Measurements from ENCODE around the gene MYO1D.

The MYO1D gene

GRCh38 chr17:32588135-32588534, 288.8 kb downstream of the MYO1D start:
- DNase-seq (ENCODE audit: low read depth in 2 of 3, low spot score in 1 of 3), result no peak

- no peak for DNase-seq (ENCODE audit: low read depth in 2 of 3, low spot score in 1 of 3)
These were observed 290.3 kb downstream of the MYO1D start for GRCh38 chr17:32586666-32587065.

GRCh38 chr17:32584792-32585191, 292.1 kb downstream of the MYO1D start:
- no peak for DNase-seq (ENCODE audit: low read depth in 2 of 3, low spot score in 1 of 3)

- no peak for DNase-seq (ENCODE audit: low read depth in 2 of 3, low spot score in 1 of 3)
These were observed 293.9 kb downstream of the MYO1D start for GRCh38 chr17:32583053-32583452.

GRCh38 chr17:32575852-32576251, 301.1 kb downstream of the MYO1D start:
- DNase-seq (ENCODE audit: low read depth in 2 of 3, low spot score in 1 of 3), result no peak

- no peak for DNase-seq (ENCODE audit: low read depth in 2 of 3, low spot score in 1 of 3)
These were observed 306.9 kb downstream of the MYO1D start for GRCh38 chr17:32570081-32570396.

GRCh38 chr17:32569171-32570080, 307.5 kb downstream of the MYO1D start:
- no peak for DNase-seq (ENCODE audit: low read depth in 2 of 3, low spot score in 1 of 3)

- DNase-seq (ENCODE audit: low read depth in 2 of 3, low spot score in 1 of 3), result no peak
These were observed 308.2 kb downstream of the MYO1D start for GRCh38 chr17:32568705-32569104.

GRCh38 chr17:32567511-32567910, 309.4 kb downstream of the MYO1D start:
- DNase-seq (ENCODE audit: low read depth in 2 of 3, low spot score in 1 of 3), result no peak

GRCh38 chr17:32567086-32567485, 309.8 kb downstream of the MYO1D start:
- DNase-seq (ENCODE audit: low read depth in 2 of 3, low spot score in 1 of 3), result no peak

GRCh38 chr17:32566303-32566702, 310.6 kb downstream of the MYO1D start:
- no peak for DNase-seq (ENCODE audit: low read depth in 2 of 3, low spot score in 1 of 3)

GRCh38 chr17:32565401-32565800, 311.5 kb downstream of the MYO1D start:
- no peak for DNase-seq (ENCODE audit: low read depth in 2 of 3, low spot score in 1 of 3)

- DNase-seq (ENCODE audit: low read depth in 2 of 3, low spot score in 1 of 3), result peak in 2 of 3 donors; percentile 7 to 21
These were observed 312.6 kb downstream of the MYO1D start for GRCh38 chr17:32564325-32564724.

- no peak for DNase-seq (ENCODE audit: low read depth in 2 of 3, low spot score in 1 of 3)
These were observed 313.3 kb downstream of the MYO1D start for GRCh38 chr17:32563583-32563982.

GRCh38 chr17:32558997-32559650, 317.8 kb downstream of the MYO1D start:
- no peak for DNase-seq (ENCODE audit: low read depth in 2 of 3, low spot score in 1 of 3)

GRCh38 chr17:32558326-32558955, 318.5 kb downstream of the MYO1D start:
- no peak for DNase-seq (ENCODE audit: low read depth in 2 of 3, low spot score in 1 of 3)

- no peak for DNase-seq (ENCODE audit: low read depth in 2 of 3, low spot score in 1 of 3)
These were observed 321.2 kb downstream of the MYO1D start for GRCh38 chr17:32555611-32556310.

- DNase-seq (ENCODE audit: low read depth in 2 of 3, low spot score in 1 of 3), result no peak
These were observed 323.8 kb downstream of the MYO1D start for GRCh38 chr17:32553168-32553567.

GRCh38 chr17:32552280-32552679, 324.6 kb downstream of the MYO1D start:
- DNase-seq (ENCODE audit: low read depth in 2 of 3, low spot score in 1 of 3), result no peak

GRCh38 chr17:32551186-32551955, 325.6 kb downstream of the MYO1D start:
- peak in 1 of 3 donors; percentile 15 for DNase-seq (ENCODE audit: low read depth in 2 of 3, low spot score in 1 of 3)

- DNase-seq (ENCODE audit: low read depth in 2 of 3, low spot score in 1 of 3), result no peak
These were observed 327.4 kb downstream of the MYO1D start for GRCh38 chr17:32549559-32549958.

All from stimulated activated CD4-positive, alpha-beta T cell treated with anti-CD3 and anti-CD28 coated beads, Interleukin-12 subunit alpha, Interleukin-12 subunit beta, amount 100 ng/mL, for 48 hours (primary cell).